HG02885 (cell line): Measurements from ENCODE around the gene PHACTR2.
A peak's percentile ranks its signal among the peaks of the same experiment; 100 is the strongest.
"Not testable (repeated sequence)": the region's sequence is repeated elsewhere in the genome, so short reads cannot be mapped to it uniquely, and the experiment has no call there.

ENCODE experiments used
- ATAC-seq: cut with Tn5 transposase; IDR thresholded peaks from one replicate; pipeline ENCODE4 v1.9.1; 2021; ENCODE audit warnings: mild to moderate bottlenecking; ENCODE audit not compliant: unreplicated experiment, poor library complexity

The PHACTR2 gene

GRCh38 chr6:143677891-143678791 is at the start of gene PHACTR2:
TSS of gene PHACTR2 (plus strand) at chr6:143677965. CDS start at chr6:143678164, 199 bp downstream.
- ATAC-seq, result peak; percentile 44

GRCh38 chr6:143629104-143630080 is 48.4 kb upstream of the PHACTR2 start:
- ATAC-seq, result no peak

- not testable (repeated sequence) for ATAC-seq
Measured at GRCh38 chr6:143631196-143631595, 46.6 kb upstream of the PHACTR2 start.

- ATAC-seq, result no peak
Measured at GRCh38 chr6:143632894-143633293, 44.9 kb upstream of the PHACTR2 start.

- no peak for ATAC-seq
Measured at GRCh38 chr6:143634486-143634885, 43.3 kb upstream of the PHACTR2 start.

- ATAC-seq, result no peak
Measured at GRCh38 chr6:143637691-143638090, 40.1 kb upstream of the PHACTR2 start.

- no peak for ATAC-seq
Measured at GRCh38 chr6:143642403-143642802, 35.4 kb upstream of the PHACTR2 start.

GRCh38 chr6:143647191-143647590 is 30.6 kb upstream of the PHACTR2 start:
- peak; percentile 51 for ATAC-seq

GRCh38 chr6:143647732-143648131 is 30.0 kb upstream of the PHACTR2 start:
- no peak for ATAC-seq

- ATAC-seq, result not testable (repeated sequence)
Measured at GRCh38 chr6:143649319-143649718, 28.4 kb upstream of the PHACTR2 start.

- ATAC-seq, result not testable (repeated sequence)
Measured at GRCh38 chr6:143651328-143651727, 26.4 kb upstream of the PHACTR2 start.

GRCh38 chr6:143652841-143653331 is 24.9 kb upstream of the PHACTR2 start:
- no peak for ATAC-seq

- ATAC-seq, result no peak
Measured at GRCh38 chr6:143655541-143655940, 22.2 kb upstream of the PHACTR2 start.

- no peak for ATAC-seq
Measured at GRCh38 chr6:143656026-143656425, 21.7 kb upstream of the PHACTR2 start.

GRCh38 chr6:143657809-143658208 is 20.0 kb upstream of the PHACTR2 start:
- ATAC-seq, result no peak

GRCh38 chr6:143660170-143660569 is 17.6 kb upstream of the PHACTR2 start:
- not testable (repeated sequence) for ATAC-seq

GRCh38 chr6:143664171-143664570 is 13.6 kb upstream of the PHACTR2 start:
- ATAC-seq, result no peak

GRCh38 chr6:143666007-143666406 is 11.8 kb upstream of the PHACTR2 start:
- not testable (repeated sequence) for ATAC-seq

GRCh38 chr6:143669483-143669882 is 8.3 kb upstream of the PHACTR2 start:
- not testable (repeated sequence) for ATAC-seq

- no peak for ATAC-seq
Measured at GRCh38 chr6:143673669-143674068, 4.1 kb upstream of the PHACTR2 start.
